Measurements from ENCODE around the gene PPP6R2.
"Not testable (repeated sequence)": the region's sequence is repeated elsewhere in the genome, so short reads cannot be mapped to it uniquely, and the experiment has no call there.

- not testable (repeated sequence) for TF ChIP-seq CTCF (conservative IDR thresholded peaks at IDR 0.05; ENCODE audit: low read depth, low read length); POLR2A (IDR thresholded peaks at IDR 0.05; ENCODE audit: low read depth, low read length); CHD1 (IDR thresholded peaks at IDR 0.05; ENCODE audit: low read depth, low read length); MXI1 (IDR thresholded peaks at IDR 0.05; ENCODE audit: borderline replicate concordance, low read depth, low read length); MAFK (IDR thresholded peaks at IDR 0.05; ENCODE audit: low read depth, low read length); CEBPB (IDR thresholded peaks at IDR 0.05; ENCODE audit: low read depth, low read length); RAD21 (IDR thresholded peaks at IDR 0.05; ENCODE audit: low read length)
Observed at GRCh38 chr22:50397371-50398060, 54.4 kb downstream of the PPP6R2 start.
